Fibroblast of pulmonary artery (primary cell): ENCODE data around the gene ANKRD13A.
A peak's percentile ranks its signal among the peaks of the same experiment; 100 is the strongest.

Source experiments
- DNase-seq: peaks from one replicate; pipeline ENCODE4 v3.0.0-alpha.2; 2010; ENCODE audit warnings: low read depth
- H3K4me3 ChIP-seq: replicated peaks from 2 replicates; pipeline ENCODE4 v1.5.1; 2011; ENCODE audit warnings: low read depth, mild to moderate bottlenecking, control low read depth, low read length, moderate library complexity
- TF ChIP-seq, protein P1 (sequence below): IDR thresholded peaks from 2 replicates; pipeline ENCODE4 v1.5.1; 2011; ENCODE audit warnings: mild to moderate bottlenecking, control low read depth, low read length, inconsistent platforms; ENCODE audit errors: missing control alignments

The ANKRD13A gene

DNA sequence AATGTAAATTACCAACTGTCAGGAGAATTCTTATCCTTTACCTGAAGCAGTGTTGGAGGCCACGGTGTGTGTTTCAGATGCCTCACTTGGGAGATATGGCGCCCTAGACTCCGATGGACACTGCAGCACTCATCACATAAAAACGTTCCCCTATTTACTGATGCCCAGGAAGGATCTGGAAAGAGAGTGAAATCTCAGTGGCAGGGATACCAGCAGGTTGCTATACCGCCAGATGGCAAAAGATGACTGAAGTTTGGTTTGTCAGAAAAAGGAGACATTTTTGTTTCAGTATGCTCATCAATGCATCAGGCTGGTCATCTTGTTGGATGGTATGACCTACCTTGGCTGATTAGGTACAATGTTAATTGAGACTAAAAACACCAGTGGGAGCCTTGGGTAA lies 7.6 kb upstream of the ANKRD13A start:
- no peak overlapping the region for H3K4me3 ChIP-seq
- DNase-seq, result no peak
- TF ChIP-seq, protein P1, sequence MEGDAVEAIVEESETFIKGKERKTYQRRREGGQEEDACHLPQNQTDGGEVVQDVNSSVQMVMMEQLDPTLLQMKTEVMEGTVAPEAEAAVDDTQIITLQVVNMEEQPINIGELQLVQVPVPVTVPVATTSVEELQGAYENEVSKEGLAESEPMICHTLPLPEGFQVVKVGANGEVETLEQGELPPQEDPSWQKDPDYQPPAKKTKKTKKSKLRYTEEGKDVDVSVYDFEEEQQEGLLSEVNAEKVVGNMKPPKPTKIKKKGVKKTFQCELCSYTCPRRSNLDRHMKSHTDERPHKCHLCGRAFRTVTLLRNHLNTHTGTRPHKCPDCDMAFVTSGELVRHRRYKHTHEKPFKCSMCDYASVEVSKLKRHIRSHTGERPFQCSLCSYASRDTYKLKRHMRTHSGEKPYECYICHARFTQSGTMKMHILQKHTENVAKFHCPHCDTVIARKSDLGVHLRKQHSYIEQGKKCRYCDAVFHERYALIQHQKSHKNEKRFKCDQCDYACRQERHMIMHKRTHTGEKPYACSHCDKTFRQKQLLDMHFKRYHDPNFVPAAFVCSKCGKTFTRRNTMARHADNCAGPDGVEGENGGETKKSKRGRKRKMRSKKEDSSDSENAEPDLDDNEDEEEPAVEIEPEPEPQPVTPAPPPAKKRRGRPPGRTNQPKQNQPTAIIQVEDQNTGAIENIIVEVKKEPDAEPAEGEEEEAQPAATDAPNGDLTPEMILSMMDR, result no peak

DNA sequence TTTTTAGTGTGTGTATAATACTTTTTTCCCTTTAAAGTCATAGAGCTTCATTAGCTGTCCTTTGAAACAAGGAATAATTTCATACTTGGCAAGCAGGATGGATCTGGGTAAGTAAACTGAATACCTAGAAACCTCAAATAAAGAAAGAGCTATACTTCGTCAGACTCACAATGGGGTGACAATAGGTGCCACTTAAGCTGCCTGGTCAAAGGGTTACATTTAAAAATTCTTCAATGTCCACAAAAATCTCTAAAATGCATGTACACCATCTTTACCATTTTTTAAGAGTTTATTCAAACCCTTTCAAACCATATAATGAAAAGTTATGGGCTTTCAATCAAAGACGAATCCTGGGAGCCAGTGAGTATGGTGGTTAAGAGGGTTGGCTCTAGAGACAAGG lies 6.1 kb upstream of the ANKRD13A start:
- no peak for DNase-seq
- TF ChIP-seq, protein P1, result no peak
- no peak overlapping the region for H3K4me3 ChIP-seq

DNA sequence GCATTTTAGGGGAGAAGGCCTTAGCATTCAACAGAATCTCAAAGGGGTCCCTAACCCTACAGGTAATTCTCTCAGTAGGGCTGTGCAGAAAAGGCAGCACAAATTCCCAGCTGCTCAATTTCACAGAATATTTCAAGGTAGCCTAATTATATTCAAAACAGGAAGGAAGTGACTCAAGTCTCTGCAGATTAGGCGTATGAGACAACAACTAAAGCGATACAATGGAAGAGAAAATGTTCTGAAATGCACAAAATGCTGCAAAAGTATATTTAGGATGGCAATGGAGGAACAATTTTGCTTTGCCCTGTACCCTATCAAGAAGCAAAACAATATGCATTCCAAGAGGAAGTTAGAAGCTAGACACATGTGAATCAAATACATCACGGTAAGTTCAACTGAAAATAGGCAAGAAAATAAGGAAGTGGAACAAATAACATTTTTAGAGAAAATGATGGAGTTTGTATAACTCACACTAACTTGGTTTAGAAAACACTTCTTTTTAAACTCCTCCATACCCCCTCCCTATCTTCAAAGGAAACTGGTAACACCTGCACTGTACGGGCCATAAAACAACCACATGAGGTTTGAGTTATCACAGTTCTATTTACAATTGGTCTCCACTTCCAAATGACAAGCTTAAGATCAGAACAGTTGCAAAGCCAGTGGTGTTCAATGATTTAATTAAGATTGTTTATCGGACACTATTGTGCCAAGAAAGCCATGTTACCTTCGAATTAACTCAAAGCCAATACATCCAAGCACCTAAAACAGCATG lies 4.6 kb upstream of the ANKRD13A start:
- H3K4me3 ChIP-seq, result peak overlapping the region; percentile 91
- peak; percentile 50 for DNase-seq
- TF ChIP-seq, protein P1, result no peak

DNA sequence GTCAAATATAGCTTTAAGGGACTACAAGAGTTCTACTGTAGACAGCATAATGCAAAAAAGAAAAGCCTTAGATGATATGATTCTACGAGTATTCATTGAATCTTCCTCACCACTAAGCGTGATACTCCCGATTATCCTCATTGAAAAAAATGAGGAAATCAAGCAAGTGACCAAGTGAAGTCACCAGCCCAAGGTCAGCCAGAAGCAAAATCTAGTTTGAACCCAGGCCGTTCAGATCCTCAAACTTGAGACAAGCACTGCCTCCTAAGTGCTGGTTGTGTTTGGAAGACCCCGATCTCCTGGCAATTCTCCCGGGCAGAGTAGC lies 3.9 kb upstream of the ANKRD13A start:
- H3K4me3 ChIP-seq, result peak overlapping the region; percentile 91
- TF ChIP-seq, protein P1, result no peak
- DNase-seq, result no peak

DNA sequence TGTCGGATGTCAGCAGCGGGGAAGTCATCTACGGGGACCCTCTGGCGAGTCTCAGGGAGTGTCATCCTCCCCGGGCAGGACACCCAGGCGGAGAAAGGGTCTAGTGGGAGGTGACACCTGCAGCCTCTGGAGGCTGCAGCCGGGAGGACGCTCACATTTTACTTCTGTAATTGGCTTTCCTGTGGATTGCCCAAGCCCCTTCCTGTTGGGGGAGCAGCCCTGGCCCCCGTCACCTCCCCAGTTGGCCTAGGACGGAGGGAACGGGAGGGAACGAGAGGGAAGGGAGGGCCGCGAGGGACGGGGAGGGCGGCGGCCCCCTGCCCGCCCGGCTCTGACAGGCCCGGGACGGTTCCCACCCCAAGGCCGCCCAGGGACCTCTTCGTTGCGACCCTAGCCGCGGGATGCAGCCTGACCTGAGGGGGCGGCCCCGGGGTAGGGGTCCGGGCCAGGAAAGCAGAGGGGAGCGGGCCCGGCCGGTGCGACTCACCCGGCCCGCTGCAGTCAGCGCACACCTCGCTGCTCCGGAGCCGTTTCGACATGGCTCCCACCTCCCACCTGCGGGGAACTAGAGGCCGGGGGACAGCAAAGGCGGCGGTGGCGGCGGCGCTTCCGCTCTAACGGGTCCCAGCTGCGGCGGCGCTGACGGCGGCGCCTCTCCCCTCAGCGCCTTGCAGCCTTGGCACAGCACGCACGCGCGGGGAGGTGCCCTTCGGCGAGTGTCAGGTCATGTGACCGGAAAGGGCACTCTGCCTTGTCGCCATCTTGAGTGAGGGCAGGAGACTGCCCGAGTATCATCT lies 3.3 kb upstream of the ANKRD13A start, which contains the start of gene GIT2:
Gene GIT2 (minus strand): TSS at position 683 of the 797 bp plus-strand sequence. CDS start 144 bp downstream, at position 539.
- H3K4me3 ChIP-seq, result peak within 1 kb of the TSS; percentile 91
- peak; percentile 91 for DNase-seq

DNA sequence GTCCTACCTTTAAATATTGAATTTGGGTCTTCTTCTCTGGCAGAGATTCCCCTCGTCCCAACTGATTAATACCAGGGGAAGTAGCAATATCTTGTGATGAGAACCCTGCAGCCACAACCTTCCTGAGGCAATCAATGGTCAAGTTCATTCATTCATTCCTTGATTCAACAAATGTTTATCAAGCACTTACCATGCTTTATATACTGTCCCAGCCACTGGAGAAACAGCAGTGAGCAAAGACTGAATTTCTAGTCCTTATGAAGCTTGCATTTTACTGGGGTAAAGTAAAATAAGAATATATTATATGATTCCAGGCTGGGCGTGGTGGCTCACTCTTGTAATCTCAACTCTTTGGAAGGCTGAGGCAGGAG lies 2.8 kb upstream of the ANKRD13A start:
- peak overlapping the region; percentile 91 for H3K4me3 ChIP-seq
- TF ChIP-seq, protein P1, result no peak
- no peak for DNase-seq

More for the DNA sequence above, 3.3 kb upstream of the ANKRD13A start, which contains the start of gene GIT2:
- TF ChIP-seq, protein P1, result no peak
